CD4-positive, alpha-beta memory T cell (primary cell): ENCODE data around the gene SLC6A1. TPM values are rescaled to one million over a fixed set of nuclear protein-coding genes. Genes with fewer than 3 reads are reported as not detected.

Experiments
- CTCF ChIA-PET: fragments of 350-600 bp; sonication (Branson Sonifier 250); formaldehyde crosslinking; loops from one replicate; lab custom pipeline; 2021; ENCODE audit warnings: inconsistent platforms; ENCODE audit not compliant: partially characterized antibody; lab: Charles Lee
- POLR2A ChIA-PET: fragments of 350-600 bp; sonication (Branson Sonifier 250); formaldehyde crosslinking; loops from one replicate; lab custom pipeline; 2021; ENCODE audit not compliant: partially characterized antibody; lab: Charles Lee
- DNase-seq, 5 donors: peaks; one replicate each; pipeline versions ENCODE4 v3.0.0 to v3.0.0-alpha.2; 2020 to 2022; ENCODE audit warnings: mixed read lengths in 1 of 5
- H3K27ac ChIP-seq: one replicate; pipeline ENCODE4 v1.7.0; 2013; ENCODE audit warnings: low read depth, low read length
- H3K27me3 ChIP-seq: 2 replicates; pipeline ENCODE4 v1.7.0; 2013; ENCODE audit warnings: mild to moderate bottlenecking, low read length, moderate library complexity; ENCODE audit not compliant: insufficient read depth
- H3K36me3 ChIP-seq: 2 replicates; pipeline ENCODE4 v1.7.0; 2013; ENCODE audit warnings: mild to moderate bottlenecking, low read length, moderate library complexity; ENCODE audit not compliant: insufficient read depth
- H3K4me1 ChIP-seq: 2 replicates; pipeline ENCODE4 v1.7.0; 2013; ENCODE audit warnings: mild to moderate bottlenecking, low read length, moderate library complexity; ENCODE audit not compliant: insufficient read depth
- H3K4me3 ChIP-seq, 2 donors: one replicate each; pipeline ENCODE4 v1.7.0; 2013; ENCODE audit warnings: low read length in 2 of 2, mild to moderate bottlenecking in 1 of 2
- H3K9me3 ChIP-seq, 2 donors: one replicate each; pipeline ENCODE4 v1.7.0; 2013; ENCODE audit warnings: low read length in 2 of 2, control low read depth in 1 of 2; ENCODE audit not compliant: control insufficient read depth in 1 of 2
- H3K27ac Mint-ChIP-seq, 7 donors: one replicate each; pipeline ENCODE4 v1.8.0; 2020 to 2021; ENCODE audit warnings: mixed read lengths in 7 of 7, mild to moderate bottlenecking in 6 of 7, inconsistent platforms in 3 of 7, moderate library complexity in 3 of 7
- H3K27me3 Mint-ChIP-seq, 2 donors: one replicate each; pipeline ENCODE4 v1.8.0; 2020 to 2021; ENCODE audit warnings: mixed read lengths in 2 of 2
- H3K36me3 Mint-ChIP-seq, 2 donors: one replicate each; pipeline ENCODE4 v1.8.0; 2020 to 2021; ENCODE audit warnings: mixed read lengths in 2 of 2, inconsistent platforms in 1 of 2, mild to moderate bottlenecking in 1 of 2
- H3K4me1 Mint-ChIP-seq, 4 donors: one replicate each; pipeline ENCODE4 v1.8.0; 2020 to 2021; ENCODE audit warnings: mixed read lengths in 4 of 4, mild to moderate bottlenecking in 1 of 4
- H3K4me3 Mint-ChIP-seq, 8 donors: one replicate each; pipeline ENCODE4 v1.8.0; 2020 to 2021; ENCODE audit warnings: mixed read lengths in 8 of 8, mild to moderate bottlenecking in 7 of 8, moderate library complexity in 6 of 8, inconsistent platforms in 3 of 8
- H3K9me3 Mint-ChIP-seq, 8 donors: one replicate each; pipeline ENCODE4 v1.8.0; 2020 to 2021; ENCODE audit warnings: mixed read lengths in 8 of 8, mild to moderate bottlenecking in 5 of 8, inconsistent platforms in 3 of 8, moderate library complexity in 1 of 8
- intact Hi-C: fragments of 100-400 bp; cut with micrococcal nuclease; formaldehyde crosslinking; loops from one replicate; pipeline ENCODE4 v1.15.1; 2023
- polyA plus RNA-seq, 2 donors: library from polyadenylated mRNA; unstranded; fragments of 300-500 nt; fragmentation: Illumina TruSeq; gene quantifications; one replicate each; pipeline ENCODE4 v1.2.3, GENCODE V29; 2021
- total RNA-seq, 2 experiments: library from RNA; stranded (reverse); gene quantifications; one replicate each; pipeline ENCODE4 v1.2.3, GENCODE V29; 2021

SLC6A1 gene
- total and polyA plus RNA-seq, 4 experiments from 2014 or later, result not detected

- H3K36me3 Mint-ChIP-seq, result no peaks in the 10 kb centered on the region
- H3K4me1 Mint-ChIP-seq, result no peaks in the 10 kb centered on the region
- DNase-seq, result no peak
- ChIA-PET CTCF (no interaction called here), POLR2A (no interaction called here)
- no peaks in the 10 kb centered on the region for H3K4me1 ChIP-seq
- H3K9me3 Mint-ChIP-seq, result no peaks in the 10 kb centered on the region
- H3K4me3 ChIP-seq, result no peak overlapping the region
- H3K4me3 Mint-ChIP-seq, result no peak overlapping the region
- no peak overlapping the region for H3K27ac ChIP-seq
- no peak overlapping the region for H3K27ac Mint-ChIP-seq
- intact Hi-C loops, result no loop called here
- H3K36me3 ChIP-seq, result no peaks in the 10 kb centered on the region
- peaks cover 2 to 4% of the 10 kb centered on the region in 2 donors for H3K27me3 Mint-ChIP-seq
- H3K9me3 ChIP-seq, result no peaks in the 10 kb centered on the region
- H3K27me3 ChIP-seq, result no peaks in the 10 kb centered on the region
Observed at GRCh38 chr3:11088066-11088465, 95.5 kb downstream of the SLC6A1 start.

GRCh38 chr3:11088831-11089230 lies 96.3 kb downstream of the SLC6A1 start:
- H3K27me3 Mint-ChIP-seq, result peaks cover 2 to 4% of the 10 kb centered on the region in 2 donors
- CTCF ChIA-PET, result no interaction called here
- intact Hi-C loops, result no loop called here

More at GRCh38 chr3:11088831-11089230, 96.3 kb downstream of the SLC6A1 start:
- Histone ChIP-seq H3K36me3 (no peaks in the 10 kb centered on the region), H3K27me3 (no peaks in the 10 kb centered on the region), H3K4me3 (no peak overlapping the region), H3K4me1 (no peaks in the 10 kb centered on the region), H3K9me3 (no peaks in the 10 kb centered on the region), H3K27ac (no peak overlapping the region)
- no peak overlapping the region for H3K4me3 Mint-ChIP-seq
- H3K4me1 Mint-ChIP-seq, result no peaks in the 10 kb centered on the region
- POLR2A ChIA-PET, result no interaction called here
- H3K9me3 Mint-ChIP-seq, result no peaks in the 10 kb centered on the region
- H3K27ac Mint-ChIP-seq, result no peak overlapping the region
- no peak for DNase-seq
- no peaks in the 10 kb centered on the region for H3K36me3 Mint-ChIP-seq

Other genes starting within 250 kb of the SLC6A1 start
- not detected for gene SLC6A11, start 176.5 kb upstream of the SLC6A1 start, total RNA-seq
- not detected for gene SLC6A11, start 176.5 kb upstream of the SLC6A1 start, polyA plus RNA-seq
- gene HRH1, start 161.7 kb downstream of the SLC6A1 start, total RNA-seq, result under 1 TPM; 0.58 to 0.81 TPM
- under 1 TPM in 1 of 2 donors, not detected in 1; 0.31 TPM for gene HRH1, start 161.7 kb downstream of the SLC6A1 start, polyA plus RNA-seq